AG04449 (cell line): ENCODE data around the gene SPIN1.

ENCODE experiments used
- CTCF ChIA-PET: fragments of 350-600 bp; formaldehyde crosslinking; extraction: SDS; loops from one replicate; lab custom pipeline; 2021; ENCODE audit warnings: antibody characterized with exemption; lab: Yijun Ruan, JAX
- POLR2A ChIA-PET: fragments of 400-600, 350-600 bp; formaldehyde crosslinking; extraction: SDS; loops from one replicate; lab custom pipeline; 2020; ENCODE audit warnings: antibody characterized with exemption, inconsistent platforms; lab: Yijun Ruan, JAX
- DNase-seq: peaks from one replicate; pipeline ENCODE4 v3.0.0-alpha.2; 2010; ENCODE audit warnings: low read depth, low spot score
- H3K4me3 ChIP-seq: 2 replicates; pipeline ENCODE4 v1.5.1; 2011; ENCODE audit warnings: low read depth, mild to moderate bottlenecking, control low read depth, low read length
- TF ChIP-seq, protein P1 (sequence below): IDR thresholded peaks from one replicate; pipeline ENCODE4 v1.5.1; 2011; ENCODE audit warnings: mild to moderate bottlenecking, moderate library complexity, low read length, control low read depth, inconsistent platforms; ENCODE audit not compliant: insufficient read depth; ENCODE audit errors: missing control alignments

The SPIN1 gene

DNA sequence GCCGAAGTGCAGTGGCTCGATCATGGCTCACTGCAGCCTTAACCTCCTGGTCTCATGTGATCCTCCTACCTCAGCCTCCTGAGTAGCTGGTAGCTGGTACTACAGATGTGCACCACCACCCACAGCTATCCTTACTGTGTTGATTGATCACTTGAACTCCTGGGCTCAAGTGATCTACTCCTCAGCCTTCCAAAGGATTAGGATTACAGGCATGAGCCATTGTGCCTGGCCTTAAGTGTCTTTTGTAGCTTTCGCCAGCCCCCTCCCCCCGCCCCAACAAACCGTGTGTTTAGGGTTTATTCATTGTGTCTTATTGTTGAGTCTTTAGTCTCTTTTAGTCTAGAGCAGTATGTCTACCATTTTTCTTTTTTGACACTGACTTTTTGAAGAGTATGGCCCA, 33.1 kb downstream of the SPIN1 start:
- TF ChIP-seq, protein P1, sequence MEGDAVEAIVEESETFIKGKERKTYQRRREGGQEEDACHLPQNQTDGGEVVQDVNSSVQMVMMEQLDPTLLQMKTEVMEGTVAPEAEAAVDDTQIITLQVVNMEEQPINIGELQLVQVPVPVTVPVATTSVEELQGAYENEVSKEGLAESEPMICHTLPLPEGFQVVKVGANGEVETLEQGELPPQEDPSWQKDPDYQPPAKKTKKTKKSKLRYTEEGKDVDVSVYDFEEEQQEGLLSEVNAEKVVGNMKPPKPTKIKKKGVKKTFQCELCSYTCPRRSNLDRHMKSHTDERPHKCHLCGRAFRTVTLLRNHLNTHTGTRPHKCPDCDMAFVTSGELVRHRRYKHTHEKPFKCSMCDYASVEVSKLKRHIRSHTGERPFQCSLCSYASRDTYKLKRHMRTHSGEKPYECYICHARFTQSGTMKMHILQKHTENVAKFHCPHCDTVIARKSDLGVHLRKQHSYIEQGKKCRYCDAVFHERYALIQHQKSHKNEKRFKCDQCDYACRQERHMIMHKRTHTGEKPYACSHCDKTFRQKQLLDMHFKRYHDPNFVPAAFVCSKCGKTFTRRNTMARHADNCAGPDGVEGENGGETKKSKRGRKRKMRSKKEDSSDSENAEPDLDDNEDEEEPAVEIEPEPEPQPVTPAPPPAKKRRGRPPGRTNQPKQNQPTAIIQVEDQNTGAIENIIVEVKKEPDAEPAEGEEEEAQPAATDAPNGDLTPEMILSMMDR: no peak
- CTCF ChIA-PET: no interaction called here
- DNase-seq: no peak
- POLR2A ChIA-PET: no interaction called here
- H3K4me3 ChIP-seq: no peak overlapping the region

DNA sequence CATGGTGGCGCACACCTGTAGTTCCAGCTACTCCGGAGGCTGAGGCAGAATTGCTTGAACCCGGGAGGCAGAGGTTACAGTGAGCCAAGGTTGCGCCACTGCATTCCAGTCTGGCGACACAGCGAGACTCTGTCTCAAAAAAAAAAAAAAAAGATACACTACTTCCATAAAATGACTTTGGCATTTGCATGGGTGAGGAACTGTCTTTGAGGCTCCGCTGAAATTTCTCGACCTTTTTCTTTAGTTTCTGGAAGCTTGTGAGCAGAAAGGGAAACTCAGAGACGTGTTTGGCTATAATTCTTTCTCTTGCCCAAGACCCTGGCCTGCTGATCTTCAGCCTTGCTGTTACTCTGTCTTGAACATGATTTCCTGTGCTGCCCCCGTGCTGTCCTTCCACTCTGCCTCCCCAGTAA, 37.3 kb downstream of the SPIN1 start:
- POLR2A ChIA-PET: interaction anchor here (0.7 kb wide), 1 partner anchor 9 kb away, joined by 3 read pairs; no protein-coding TSS in a partner anchor
- H3K4me3 ChIP-seq: no peak overlapping the region
- TF ChIP-seq, protein P1: no peak
- CTCF ChIA-PET: interaction anchor here (1.3 kb wide), 1 partner anchor 9 kb away, joined by 4 read pairs; no protein-coding TSS in a partner anchor
- DNase-seq: no peak

DNA sequence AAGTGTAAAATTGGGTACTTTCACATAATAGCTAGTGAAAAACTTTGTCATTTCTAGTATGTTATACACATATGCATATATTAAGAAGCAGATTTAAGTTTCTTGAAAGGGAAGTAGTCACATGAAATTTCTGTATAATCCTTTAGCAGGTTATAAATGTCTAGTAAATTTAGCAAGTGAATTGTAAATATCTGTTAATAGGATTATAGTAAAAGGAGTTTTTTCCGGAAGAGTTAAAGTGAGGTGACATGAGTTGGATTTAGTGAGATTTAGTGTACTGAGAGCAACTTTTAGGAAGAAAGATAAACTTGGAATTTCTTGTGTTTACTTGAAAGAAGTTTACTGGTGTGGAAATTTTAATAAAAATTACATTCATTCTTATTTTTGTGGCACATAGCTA, 38.4 kb downstream of the SPIN1 start:
- ChIA-PET POLR2A (no interaction called here), CTCF (no interaction called here)
- no peak overlapping the region for H3K4me3 ChIP-seq
- DNase-seq: no peak
- TF ChIP-seq, protein P1: no peak

DNA sequence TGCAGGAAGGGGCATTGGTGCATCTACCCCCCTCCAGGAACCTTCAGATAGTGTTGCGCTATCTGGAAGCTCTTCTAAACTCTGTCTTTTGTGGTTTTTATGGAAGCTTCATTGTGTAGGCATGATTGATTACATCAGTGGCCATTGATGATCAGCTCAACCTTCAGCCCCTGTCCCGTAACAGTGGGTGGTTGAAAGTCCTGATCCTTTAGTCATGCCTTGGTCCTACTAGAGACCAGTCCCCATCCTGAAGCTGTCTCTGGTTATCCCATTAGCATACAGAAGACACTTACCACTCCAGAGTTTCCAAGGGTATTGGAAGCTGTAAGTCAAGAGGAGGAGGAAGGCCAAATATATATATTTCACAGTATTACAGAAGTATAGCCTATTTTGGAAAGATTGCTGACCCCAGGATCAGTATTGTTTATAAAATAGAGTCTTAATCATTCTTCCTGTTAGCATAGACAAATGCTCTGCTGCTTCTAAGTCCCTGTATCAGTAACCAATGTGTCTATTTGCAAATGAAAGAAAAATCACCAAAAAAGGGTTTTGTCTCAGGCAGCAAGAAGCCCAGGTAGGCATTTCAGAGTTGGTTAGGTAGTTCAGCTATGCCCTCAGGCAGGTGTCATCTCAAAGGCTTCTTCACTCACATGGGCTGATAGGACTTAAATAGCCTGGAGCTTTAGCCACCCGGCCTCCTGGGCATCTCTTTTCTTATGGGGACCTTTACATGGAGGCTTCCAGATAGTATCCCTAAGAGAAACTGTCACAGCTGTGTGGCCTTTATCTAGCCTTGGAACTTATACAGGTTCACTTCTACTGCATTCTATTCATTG, 41.6 kb downstream of the SPIN1 start:
- TF ChIP-seq, protein P1: no peak
- H3K4me3 ChIP-seq: no peak overlapping the region
- no peak for DNase-seq
- POLR2A ChIA-PET: no interaction called here
- CTCF ChIA-PET: no interaction called here

DNA sequence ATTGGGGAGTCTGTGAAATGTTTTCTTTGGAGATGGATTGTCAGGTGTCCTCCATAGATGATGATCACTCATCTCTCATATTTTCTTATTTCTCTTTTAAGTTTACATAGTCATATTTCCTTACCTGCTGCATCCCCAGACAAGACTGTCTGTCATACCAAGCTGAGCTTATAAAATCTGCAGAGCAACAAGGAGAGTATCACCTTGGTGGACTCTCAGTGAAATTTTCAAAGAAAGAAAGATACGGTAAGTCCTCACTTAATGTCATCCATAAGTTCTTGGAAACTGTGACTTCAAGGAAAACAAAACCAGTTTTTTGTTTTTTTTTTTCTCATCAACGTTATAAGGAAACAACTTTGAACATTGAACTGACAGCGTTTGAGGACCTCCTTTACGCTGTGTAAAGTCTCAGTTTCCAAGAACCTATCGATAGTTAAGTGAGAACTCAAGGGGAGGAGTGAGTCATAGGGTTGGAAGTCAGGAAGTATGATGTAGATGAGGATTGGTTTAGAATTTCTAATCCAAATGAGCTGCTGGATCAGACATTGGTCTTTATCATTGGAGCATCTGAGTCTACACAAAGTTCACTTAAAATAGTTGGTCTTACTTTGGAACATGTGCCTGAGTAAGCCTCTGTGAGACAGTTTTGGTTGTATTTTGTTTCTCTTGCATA, 45.5 kb downstream of the SPIN1 start:
- ChIA-PET POLR2A (no interaction called here), CTCF (interaction anchor here (1.4 to 2.3 kb wide), 3 partner anchors 8 to 25 kb away, joined by 4 to 9 read pairs (median 4); no protein-coding TSS in a partner anchor)
- DNase-seq: no peak
- TF ChIP-seq, protein P1: no peak
- H3K4me3 ChIP-seq: no peak overlapping the region

DNA sequence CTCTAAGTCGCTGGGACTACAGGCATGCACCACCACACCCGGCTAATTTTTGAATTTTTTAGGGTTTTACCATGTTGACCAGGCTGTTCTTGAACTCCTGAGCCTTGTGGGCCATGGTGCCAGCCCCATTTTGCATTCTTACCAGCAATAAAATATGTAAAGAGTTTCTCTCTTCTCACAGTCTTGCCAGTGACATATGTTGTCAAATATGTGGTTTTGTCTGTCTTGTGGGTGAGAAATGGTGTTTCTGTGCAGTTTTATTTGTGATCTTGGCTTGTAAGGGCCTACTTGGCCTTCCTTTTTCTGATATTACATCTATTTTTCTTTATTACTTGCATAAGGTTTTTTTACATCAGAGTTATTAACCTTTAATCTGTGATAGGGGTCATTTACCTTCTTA, 47.1 kb downstream of the SPIN1 start:
- no peak overlapping the region for H3K4me3 ChIP-seq
- TF ChIP-seq, protein P1: no peak
- POLR2A ChIA-PET: no interaction called here
- no peak for DNase-seq
- CTCF ChIA-PET: no interaction called here
